CD8-positive, alpha-beta memory T cell (primary cell): ENCODE results near the gene CKMT2. TPM values are rescaled to one million over a fixed set of nuclear protein-coding genes. Genes with fewer than 3 reads are reported as not detected.

Source experiments
- CTCF ChIA-PET: fragments of 350-600 bp; sonication (Branson Sonifier 250); formaldehyde crosslinking; loops from one replicate; lab custom pipeline; 2021; ENCODE audit warnings: antibody characterized with exemption; lab: Charles Lee
- POLR2A ChIA-PET: fragments of 350-600 bp; sonication (Branson Sonifier 250); formaldehyde crosslinking; loops from one replicate; lab custom pipeline; 2021; ENCODE audit warnings: antibody characterized with exemption; lab: Charles Lee
- DNase-seq, 5 donors: peaks; one replicate each; pipeline versions ENCODE4 v3.0.0 to v3.0.0-alpha.2; 2020 to 2022; ENCODE audit warnings: mixed read lengths in 1 of 5
- H3K27ac ChIP-seq: one replicate; pipeline ENCODE4 v1.7.0; 2013; ENCODE audit warnings: low read depth, mild to moderate bottlenecking, low read length, moderate library complexity
- H3K27me3 ChIP-seq: 2 replicates; pipeline ENCODE4 v1.7.0; 2013; ENCODE audit warnings: low read length, mild to moderate bottlenecking; ENCODE audit not compliant: insufficient read depth, poor library complexity, severe bottlenecking
- H3K36me3 ChIP-seq: 2 replicates; pipeline ENCODE4 v1.7.0; 2013; ENCODE audit warnings: mild to moderate bottlenecking, low read length, moderate library complexity; ENCODE audit not compliant: insufficient read depth
- H3K4me1 ChIP-seq: 2 replicates; pipeline ENCODE4 v1.7.0; 2013; ENCODE audit warnings: mild to moderate bottlenecking, low read length, moderate library complexity; ENCODE audit not compliant: insufficient read depth
- H3K4me3 ChIP-seq: 2 replicates; pipeline ENCODE4 v1.7.0; 2013; ENCODE audit warnings: mild to moderate bottlenecking, low read length
- H3K9me3 ChIP-seq: 2 replicates; pipeline ENCODE4 v1.7.0; 2013; ENCODE audit warnings: mild to moderate bottlenecking, low read length
- H3K27ac Mint-ChIP-seq, 8 donors: one replicate each; pipeline ENCODE4 v1.8.0; 2020 to 2021; ENCODE audit warnings: mixed read lengths in 8 of 8, mild to moderate bottlenecking in 6 of 8, inconsistent platforms in 3 of 8, moderate library complexity in 3 of 8
- H3K27me3 Mint-ChIP-seq, 2 donors: one replicate each; pipeline ENCODE4 v1.8.0; 2020 to 2021; ENCODE audit warnings: mixed read lengths in 2 of 2, mild to moderate bottlenecking in 1 of 2, moderate library complexity in 1 of 2
- H3K36me3 Mint-ChIP-seq, 3 donors: one replicate each; pipeline ENCODE4 v1.8.0; 2020 to 2021; ENCODE audit warnings: mixed read lengths in 3 of 3, inconsistent platforms in 1 of 3, mild to moderate bottlenecking in 1 of 3
- H3K4me1 Mint-ChIP-seq, 3 donors: one replicate each; pipeline ENCODE4 v1.8.0; 2020 to 2021; ENCODE audit warnings: mixed read lengths in 3 of 3, inconsistent platforms in 1 of 3, mild to moderate bottlenecking in 1 of 3
- H3K4me3 Mint-ChIP-seq, 7 donors: one replicate each; pipeline ENCODE4 v1.8.0; 2020 to 2021; ENCODE audit warnings: mixed read lengths in 7 of 7, mild to moderate bottlenecking in 6 of 7, moderate library complexity in 4 of 7, inconsistent platforms in 2 of 7
- H3K9me3 Mint-ChIP-seq, 5 donors: one replicate each; pipeline ENCODE4 v1.8.0; 2020 to 2022; ENCODE audit warnings: mixed read lengths in 5 of 5, mild to moderate bottlenecking in 3 of 5, moderate library complexity in 2 of 5, inconsistent platforms in 1 of 5
- polyA plus RNA-seq: library from polyadenylated mRNA; unstranded; fragments of 300-500 nt; fragmentation: Illumina TruSeq; gene quantifications from one replicate; pipeline ENCODE4 v1.2.3, GENCODE V29; 2021
- total RNA-seq, 2 experiments: library from RNA; stranded (reverse); gene quantifications; one replicate each; pipeline ENCODE4 v1.2.3, GENCODE V29; 2021

Gene CKMT2
- total and polyA plus RNA-seq, 3 experiments from 2014 or later, result not detected

GRCh38 chr5:81208904-81209303 is 24.2 kb upstream of the CKMT2 start:
- H3K27ac Mint-ChIP-seq, result no peak overlapping the region
- no peaks in the 10 kb centered on the region for H3K4me1 ChIP-seq
- H3K9me3 Mint-ChIP-seq, result no peaks in the 10 kb centered on the region
- H3K4me3 Mint-ChIP-seq, result no peak overlapping the region
- H3K4me1 Mint-ChIP-seq, result peaks cover 0 to 3% (median 0%) of the 10 kb centered on the region in 3 donors
- H3K27me3 ChIP-seq, result no peaks in the 10 kb centered on the region
- H3K36me3 Mint-ChIP-seq, result peaks cover 4 to 80% (median 9%) of the 10 kb centered on the region in 3 donors
- no peaks in the 10 kb centered on the region for H3K9me3 ChIP-seq
- POLR2A ChIA-PET, result no interaction called here
- H3K27me3 Mint-ChIP-seq, result no peaks in the 10 kb centered on the region
- peaks cover 4% of the 10 kb centered on the region for H3K36me3 ChIP-seq
- no peak overlapping the region for H3K27ac ChIP-seq
- no peak for DNase-seq
- CTCF ChIA-PET, result interaction anchor here (0.6 to 1.4 kb wide), 2 partner anchors 14 to 17 kb away, joined by 3 to 4 read pairs; no protein-coding TSS in a partner anchor
- no peak overlapping the region for H3K4me3 ChIP-seq

DNA sequence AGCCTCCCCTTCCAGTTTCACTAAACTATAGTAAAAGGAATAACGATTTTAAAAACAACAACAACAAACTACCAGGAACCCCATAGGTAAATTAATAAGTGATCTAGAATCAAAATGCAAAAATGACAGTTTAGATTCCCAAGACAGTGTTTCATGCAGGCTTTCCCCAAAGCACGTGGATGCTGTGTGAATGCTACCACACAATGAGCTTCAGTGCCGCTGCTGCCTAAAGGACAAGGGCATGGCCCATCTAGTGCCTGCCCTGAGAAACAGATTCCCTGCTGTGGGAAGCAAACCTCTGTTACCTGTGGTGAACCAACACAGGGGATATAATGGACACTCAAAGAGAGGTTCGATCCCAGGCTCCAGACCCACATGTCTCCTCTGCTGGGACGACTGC is 23.7 kb upstream of the CKMT2 start:
- no peak overlapping the region for H3K27ac ChIP-seq
- H3K4me3 ChIP-seq, result no peak overlapping the region
- Mint-ChIP-seq H3K4me1 (peaks cover 0 to 3% (median 0%) of the 10 kb centered on the region in 3 donors), H3K4me3 (no peak overlapping the region), H3K36me3 (peaks cover 4 to 79% (median 9%) of the 10 kb centered on the region in 3 donors), H3K27me3 (no peaks in the 10 kb centered on the region), H3K9me3 (no peaks in the 10 kb centered on the region), H3K27ac (no peak overlapping the region)
- H3K36me3 ChIP-seq, result peaks cover 4% of the 10 kb centered on the region
- no peak for DNase-seq
- H3K4me1 ChIP-seq, result no peaks in the 10 kb centered on the region
- H3K27me3 ChIP-seq, result no peaks in the 10 kb centered on the region
- ChIA-PET CTCF (interaction anchor here (1.4 kb wide), 1 partner anchor 14 kb away, joined by 4 read pairs; no protein-coding TSS in a partner anchor), POLR2A (no interaction called here)
- H3K9me3 ChIP-seq, result no peaks in the 10 kb centered on the region

DNA sequence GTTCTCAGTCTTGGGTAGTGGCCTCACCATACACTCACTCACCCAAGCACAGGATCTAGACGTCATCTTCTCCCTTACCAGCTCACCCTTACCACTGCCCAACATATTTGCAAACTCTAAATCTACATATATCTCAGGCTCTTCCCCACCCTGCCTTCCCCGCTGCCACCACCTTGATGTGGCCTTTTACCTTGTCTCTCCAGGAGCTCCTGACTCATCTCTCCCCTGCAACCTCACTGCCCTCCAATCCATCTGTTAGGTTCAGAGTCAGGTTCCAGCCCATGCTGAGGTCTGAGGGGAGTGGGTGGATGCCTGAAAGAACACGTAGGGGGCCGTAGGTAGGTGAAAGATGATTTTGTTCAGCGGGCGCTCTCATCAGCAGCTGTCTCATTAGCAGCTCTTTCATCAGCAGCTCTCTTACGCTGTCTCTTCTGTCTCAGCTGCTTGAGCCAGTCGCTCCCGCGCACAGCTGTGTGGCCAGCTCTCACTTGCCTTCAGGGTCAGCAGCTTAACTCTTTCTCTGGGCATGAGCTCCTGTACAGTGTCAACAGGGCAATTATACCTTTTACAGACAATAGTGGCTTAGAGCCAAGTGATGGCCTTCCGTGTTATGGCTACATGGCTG is 23.1 kb upstream of the CKMT2 start:
- H3K27ac ChIP-seq, result no peak overlapping the region
- H3K27me3 Mint-ChIP-seq, result no peaks in the 10 kb centered on the region
- H3K9me3 ChIP-seq, result no peaks in the 10 kb centered on the region
- no peak for DNase-seq
- H3K4me1 Mint-ChIP-seq, result peaks cover 0 to 3% (median 0%) of the 10 kb centered on the region in 3 donors
- H3K4me1 ChIP-seq, result no peaks in the 10 kb centered on the region
- H3K36me3 Mint-ChIP-seq, result peaks cover 7 to 83% (median 9%) of the 10 kb centered on the region in 3 donors
- no peaks in the 10 kb centered on the region for H3K27me3 ChIP-seq
- H3K36me3 ChIP-seq, result peaks cover 4% of the 10 kb centered on the region
- H3K4me3 Mint-ChIP-seq, result no peak overlapping the region
- peak overlapping the region in 1 of 8 donors; percentile 42 for H3K27ac Mint-ChIP-seq
- no peak overlapping the region for H3K4me3 ChIP-seq
- H3K9me3 Mint-ChIP-seq, result no peaks in the 10 kb centered on the region
- CTCF ChIA-PET, result interaction anchor here (0.7 to 1.4 kb wide), 2 partner anchors 15 to 16 kb away, joined by 3 to 4 read pairs; no protein-coding TSS in a partner anchor
- POLR2A ChIA-PET, result no interaction called here

- DNase-seq, result no peak
- no peaks in the 10 kb centered on the region for H3K27me3 Mint-ChIP-seq
- H3K36me3 ChIP-seq, result peaks cover 4% of the 10 kb centered on the region
- H3K4me1 Mint-ChIP-seq, result peaks cover 0 to 3% (median 0%) of the 10 kb centered on the region in 3 donors
- H3K27ac Mint-ChIP-seq, result peak overlapping the region in 3 of 8 donors; percentile 10 to 57 (median 42)
- POLR2A ChIA-PET, result no interaction called here
- no peak overlapping the region for H3K4me3 ChIP-seq
- H3K9me3 ChIP-seq, result no peaks in the 10 kb centered on the region
- no peak overlapping the region for H3K4me3 Mint-ChIP-seq
- H3K36me3 Mint-ChIP-seq, result peaks cover 9 to 81% (median 9%) of the 10 kb centered on the region in 3 donors
- CTCF ChIA-PET, result interaction anchor here (1.9 kb wide), 1 partner anchor 17 kb away, joined by 6 read pairs; no protein-coding TSS in a partner anchor
- no peaks in the 10 kb centered on the region for H3K9me3 Mint-ChIP-seq
- no peaks in the 10 kb centered on the region for H3K4me1 ChIP-seq
- H3K27ac ChIP-seq, result no peak overlapping the region
- no peaks in the 10 kb centered on the region for H3K27me3 ChIP-seq
Observed at GRCh38 chr5:81212211-81212751, 20.8 kb upstream of the CKMT2 start.

DNA sequence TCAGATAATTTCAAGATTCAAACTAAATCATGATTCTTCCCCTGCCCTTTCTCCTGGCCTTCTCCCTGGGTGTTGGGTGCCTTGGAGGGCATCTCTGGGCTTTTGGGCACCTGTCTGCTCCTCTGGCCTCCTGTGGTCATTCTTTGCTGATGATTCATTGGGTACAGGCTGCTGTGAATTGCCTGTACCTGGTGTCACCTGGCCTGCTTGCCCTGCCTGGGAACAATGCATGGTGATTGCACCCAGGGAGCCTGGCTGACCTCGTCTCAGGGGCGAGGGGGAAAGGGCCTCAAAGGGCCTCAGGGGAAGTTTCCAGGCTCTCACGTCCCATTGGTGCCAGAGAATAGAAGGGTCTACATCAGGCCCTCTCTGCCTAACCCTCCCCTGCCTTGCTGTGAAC is 20.1 kb upstream of the CKMT2 start:
- Mint-ChIP-seq H3K9me3 (no peaks in the 10 kb centered on the region), H3K27me3 (no peaks in the 10 kb centered on the region)

GRCh38 chr5:81214848-81215247 is 18.3 kb upstream of the CKMT2 start:
- no peaks in the 10 kb centered on the region for H3K36me3 ChIP-seq
- CTCF ChIA-PET, result no interaction called here

More for the DNA sequence above, 20.1 kb upstream of the CKMT2 start:
- no peak for DNase-seq
- Mint-ChIP-seq H3K4me1 (peaks cover 0 to 3% (median 0%) of the 10 kb centered on the region in 3 donors), H3K27ac (peak overlapping the region in 1 of 8 donors; percentile 58), H3K4me3 (no peak overlapping the region), H3K36me3 (peaks cover 9 to 76% (median 9%) of the 10 kb centered on the region in 3 donors)
- no peaks in the 10 kb centered on the region for H3K4me1 ChIP-seq
- ChIA-PET CTCF (no interaction called here), POLR2A (no interaction called here)
- peaks cover 4% of the 10 kb centered on the region for H3K36me3 ChIP-seq
- no peak overlapping the region for H3K4me3 ChIP-seq
- H3K27me3 ChIP-seq, result no peaks in the 10 kb centered on the region
- H3K27ac ChIP-seq, result no peak overlapping the region
- no peaks in the 10 kb centered on the region for H3K9me3 ChIP-seq

GRCh38 chr5:81216152-81216551 is 17.0 kb upstream of the CKMT2 start:
- Histone ChIP-seq H3K9me3 (no peaks in the 10 kb centered on the region), H3K4me3 (no peak overlapping the region), H3K27ac (no peak overlapping the region), H3K27me3 (no peaks in the 10 kb centered on the region), H3K36me3 (no peaks in the 10 kb centered on the region), H3K4me1 (no peaks in the 10 kb centered on the region)
- Mint-ChIP-seq H3K36me3 (peaks cover 16 to 77% (median 18%) of the 10 kb centered on the region in 3 donors), H3K4me1 (peaks cover 0 to 3% (median 0%) of the 10 kb centered on the region in 3 donors), H3K4me3 (no peak overlapping the region), H3K27ac (peak overlapping the region in 1 of 8 donors; percentile 75), H3K27me3 (no peaks in the 10 kb centered on the region), H3K9me3 (no peaks in the 10 kb centered on the region)
- CTCF ChIA-PET, result no interaction called here
- DNase-seq, result no peak
- POLR2A ChIA-PET, result interaction anchor here (0.6 kb wide), 1 partner anchor 301 kb away, joined by 4 read pairs; no protein-coding TSS in a partner anchor

More at GRCh38 chr5:81214848-81215247, 18.3 kb upstream of the CKMT2 start:
- no peak for DNase-seq
- Mint-ChIP-seq H3K27ac (peak overlapping the region in 4 of 8 donors; percentile 8 to 87 (median 52)), H3K36me3 (peaks cover 6 to 76% (median 10%) of the 10 kb centered on the region in 3 donors), H3K27me3 (no peaks in the 10 kb centered on the region), H3K4me3 (no peak overlapping the region), H3K9me3 (no peaks in the 10 kb centered on the region), H3K4me1 (peaks cover 0 to 3% (median 0%) of the 10 kb centered on the region in 3 donors)
- H3K4me3 ChIP-seq, result no peak overlapping the region
- POLR2A ChIA-PET, result no interaction called here
- no peaks in the 10 kb centered on the region for H3K9me3 ChIP-seq
- H3K27me3 ChIP-seq, result no peaks in the 10 kb centered on the region
- H3K27ac ChIP-seq, result no peak overlapping the region
- no peaks in the 10 kb centered on the region for H3K4me1 ChIP-seq

- Mint-ChIP-seq H3K4me3 (no peak overlapping the region), H3K27ac (peak overlapping the region in 1 of 8 donors; percentile 4), H3K4me1 (no peaks in the 10 kb centered on the region), H3K36me3 (peaks cover 20 to 54% (median 21%) of the 10 kb centered on the region in 3 donors), H3K9me3 (no peaks in the 10 kb centered on the region), H3K27me3 (no peaks in the 10 kb centered on the region)
- Histone ChIP-seq H3K4me1 (no peaks in the 10 kb centered on the region), H3K36me3 (no peaks in the 10 kb centered on the region), H3K27ac (no peak overlapping the region), H3K27me3 (no peaks in the 10 kb centered on the region), H3K9me3 (no peaks in the 10 kb centered on the region), H3K4me3 (no peak overlapping the region)
- ChIA-PET POLR2A (no interaction called here), CTCF (interaction anchor here (0.7 kb wide), 1 partner anchor 1141 kb away, joined by 4 read pairs; no protein-coding TSS in a partner anchor)
- DNase-seq, result no peak
Observed at GRCh38 chr5:81219389-81219788, 13.7 kb upstream of the CKMT2 start.
